ENCODE results near the gene TACR1.

GRCh38 chr2:75166491-75166890 is 32.8 kb downstream of the TACR1 start:
- TF ChIP-seq CTCF (IDR thresholded peaks at IDR 0.05) (no peak), POLR2A (IDR thresholded peaks at IDR 0.05) (no peak)

Measured in esophagus squamous epithelium (tissue), 4 donors.